Lower lobe of right lung (tissue), 2 donors: ENCODE results near the gene DKK2. TPM values are rescaled to one million over a fixed set of nuclear protein-coding genes. Genes with fewer than 3 reads are reported as not detected.

Experiments
- ATAC-seq, 2 donors: fragments of 200-7000 bp; cut with Tn5 transposase; one replicate each; pipeline ENCODE4 v1.9.1; 2020 to 2022; ENCODE audit warnings: mild to moderate bottlenecking in 2 of 2, moderate library complexity in 2 of 2
- DNase-seq: peaks from one replicate; pipeline ENCODE4 v3.0.0-alpha.2; 2020
- H3K27ac ChIP-seq: fragments of 200-600 bp; one replicate; pipeline ENCODE4 v1.8.0; 2022
- H3K27me3 ChIP-seq: fragments of 200-600 bp; one replicate; pipeline ENCODE4 v1.8.0; 2022; ENCODE audit warnings: low read depth
- H3K36me3 ChIP-seq: fragments of 200-600 bp; one replicate; pipeline ENCODE4 v1.8.0; 2022; ENCODE audit warnings: mild to moderate bottlenecking
- H3K4me1 ChIP-seq: fragments of 200-600 bp; one replicate; pipeline ENCODE4 v1.8.0; 2022
- H3K4me3 ChIP-seq: fragments of 200-600 bp; one replicate; pipeline ENCODE4 v1.8.0; 2022; ENCODE audit warnings: mild to moderate bottlenecking
- H3K9me3 ChIP-seq: fragments of 200-600 bp; one replicate; pipeline ENCODE4 v1.8.0; 2022
- intact Hi-C: fragments of 100-400 bp; cut with DNase I; formaldehyde crosslinking; loops from one replicate; pipeline ENCODE4 v1.11.0; 2022
- total RNA-seq: library from RNA; stranded (reverse); fragmentation: NEBNext Ultra II Directional; extraction: Animal tissue kit (Norgen Biotek cat#: 25700); gene quantifications from one replicate; pipeline ENCODE4 v1.2.1, GENCODE V29; 2021
- TF ChIP-seq, protein P1 (sequence below): fragments of 200-600 bp; IDR thresholded peaks from one replicate; pipeline ENCODE4 v1.8.0; 2022; ENCODE audit warnings: antibody characterized with exemption, mild to moderate bottlenecking
- donor health status: DM: no; HTN: yes; CAD: no; lungs with severe emphysema.

Gene DKK2
- total RNA-seq, 1 donor from 2014 or later = 11.9 TPM

DNA sequence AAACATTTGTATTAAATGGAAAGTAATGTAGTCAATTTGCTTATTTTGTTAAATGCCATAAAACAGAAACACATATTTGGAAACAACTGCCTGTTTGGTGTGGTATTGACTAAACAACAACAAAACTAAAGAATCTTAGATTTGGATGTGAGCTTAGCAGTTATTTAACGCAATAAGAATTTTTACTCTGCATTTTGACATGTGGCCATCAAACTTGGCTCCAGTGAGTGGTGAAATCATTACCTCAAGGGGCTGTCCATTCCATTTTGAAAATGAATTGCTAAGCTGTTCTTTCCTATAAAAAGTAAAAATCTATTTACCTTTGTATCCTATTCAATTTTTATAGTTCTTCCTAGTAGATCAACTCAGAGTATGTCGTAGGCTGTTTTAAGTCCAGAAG, 84.2 kb downstream of the DKK2 start:
- no peaks in the 10 kb centered on the region for H3K36me3 ChIP-seq
- TF ChIP-seq, protein P1, sequence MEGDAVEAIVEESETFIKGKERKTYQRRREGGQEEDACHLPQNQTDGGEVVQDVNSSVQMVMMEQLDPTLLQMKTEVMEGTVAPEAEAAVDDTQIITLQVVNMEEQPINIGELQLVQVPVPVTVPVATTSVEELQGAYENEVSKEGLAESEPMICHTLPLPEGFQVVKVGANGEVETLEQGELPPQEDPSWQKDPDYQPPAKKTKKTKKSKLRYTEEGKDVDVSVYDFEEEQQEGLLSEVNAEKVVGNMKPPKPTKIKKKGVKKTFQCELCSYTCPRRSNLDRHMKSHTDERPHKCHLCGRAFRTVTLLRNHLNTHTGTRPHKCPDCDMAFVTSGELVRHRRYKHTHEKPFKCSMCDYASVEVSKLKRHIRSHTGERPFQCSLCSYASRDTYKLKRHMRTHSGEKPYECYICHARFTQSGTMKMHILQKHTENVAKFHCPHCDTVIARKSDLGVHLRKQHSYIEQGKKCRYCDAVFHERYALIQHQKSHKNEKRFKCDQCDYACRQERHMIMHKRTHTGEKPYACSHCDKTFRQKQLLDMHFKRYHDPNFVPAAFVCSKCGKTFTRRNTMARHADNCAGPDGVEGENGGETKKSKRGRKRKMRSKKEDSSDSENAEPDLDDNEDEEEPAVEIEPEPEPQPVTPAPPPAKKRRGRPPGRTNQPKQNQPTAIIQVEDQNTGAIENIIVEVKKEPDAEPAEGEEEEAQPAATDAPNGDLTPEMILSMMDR = no peak
- no peak overlapping the region for H3K4me3 ChIP-seq
- H3K27ac ChIP-seq = no peak overlapping the region
- no peaks in the 10 kb centered on the region for H3K4me1 ChIP-seq
- no peaks in the 10 kb centered on the region for H3K9me3 ChIP-seq
- no peak for ATAC-seq
- no peaks in the 10 kb centered on the region for H3K27me3 ChIP-seq
- DNase-seq = no peak
- intact Hi-C loops = no loop called here

DNA sequence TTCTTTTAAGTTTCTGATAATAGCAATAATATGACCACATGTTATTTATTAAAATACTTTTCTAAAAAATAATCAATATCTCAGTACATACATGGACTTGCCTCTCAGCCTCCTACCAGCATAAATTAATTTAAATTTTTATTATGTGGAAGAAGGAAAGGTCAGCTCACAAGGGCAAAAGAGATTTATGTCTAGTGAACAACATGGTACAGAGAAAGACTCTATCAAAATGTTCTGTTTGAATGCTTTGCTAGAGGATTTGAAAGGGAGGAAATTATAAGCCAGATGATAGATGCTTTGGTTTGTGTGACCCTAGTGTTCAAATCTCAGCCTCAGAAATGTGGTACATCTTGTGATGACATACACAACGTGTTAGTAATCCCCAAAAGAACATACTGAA, 94.3 kb downstream of the DKK2 start:
- DNase-seq (no peak), ATAC-seq (no peak)
- no peak overlapping the region for H3K27ac ChIP-seq

DNA sequence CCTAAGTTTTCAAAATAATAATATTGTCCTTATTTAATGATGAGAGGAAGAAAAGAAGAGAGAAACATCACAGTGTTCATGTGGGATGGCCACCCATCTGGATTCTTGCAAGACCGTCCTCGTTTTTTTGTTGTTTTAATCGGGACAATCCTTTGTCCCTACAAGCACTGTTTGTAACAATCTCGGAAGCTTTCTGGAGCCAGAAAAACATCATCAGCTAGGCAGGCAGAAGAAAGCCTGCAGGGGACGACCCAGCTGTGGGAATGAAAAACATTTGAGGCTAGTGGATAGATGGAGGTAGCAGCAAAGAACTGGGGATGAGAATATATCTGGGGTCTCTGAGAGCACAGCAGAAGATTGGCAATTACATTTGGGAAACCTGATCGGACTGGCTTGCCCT, 105.6 kb downstream of the DKK2 start:
- intact Hi-C loops = no loop called here
- Histone ChIP-seq H3K4me1 (no peaks in the 10 kb centered on the region), H3K9me3 (no peaks in the 10 kb centered on the region), H3K27ac (no peak overlapping the region), H3K27me3 (no peaks in the 10 kb centered on the region), H3K36me3 (no peaks in the 10 kb centered on the region), H3K4me3 (no peak overlapping the region)
- TF ChIP-seq, protein P1 = no peak
- DNase-seq (no peak), ATAC-seq (no peak)

More for the DNA sequence above, 94.3 kb downstream of the DKK2 start:
- H3K27me3 ChIP-seq = no peaks in the 10 kb centered on the region
- no peaks in the 10 kb centered on the region for H3K9me3 ChIP-seq
- no peaks in the 10 kb centered on the region for H3K4me1 ChIP-seq
- H3K36me3 ChIP-seq = no peaks in the 10 kb centered on the region
- no peak overlapping the region for H3K4me3 ChIP-seq
- intact Hi-C loops = no loop called here
- TF ChIP-seq, protein P1 = no peak

DNA sequence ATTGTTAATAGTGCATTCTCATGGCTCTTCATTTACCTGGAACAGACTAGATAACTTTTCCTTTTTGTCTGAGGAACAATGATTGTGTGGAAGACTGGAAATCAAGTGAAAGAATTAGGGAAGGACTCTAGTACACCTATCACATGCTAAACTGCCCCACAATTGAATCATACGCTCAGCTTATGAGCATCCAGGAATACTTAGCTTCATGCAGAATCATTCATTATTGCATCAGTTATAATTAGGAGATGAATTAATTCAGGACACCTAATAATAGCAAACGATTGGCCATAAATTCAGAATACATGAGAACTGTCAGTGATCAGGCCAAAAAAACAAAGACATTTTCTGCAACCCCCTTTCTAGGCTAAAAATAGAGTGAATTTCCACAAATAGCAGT, 106.9 kb downstream of the DKK2 start:
- no peak for ATAC-seq
- Histone ChIP-seq H3K9me3 (no peaks in the 10 kb centered on the region), H3K36me3 (no peaks in the 10 kb centered on the region), H3K27ac (no peak overlapping the region), H3K4me3 (no peak overlapping the region), H3K27me3 (no peaks in the 10 kb centered on the region), H3K4me1 (no peaks in the 10 kb centered on the region)
- TF ChIP-seq, protein P1 = no peak
- no peak for DNase-seq
- intact Hi-C loops = no loop called here

DNA sequence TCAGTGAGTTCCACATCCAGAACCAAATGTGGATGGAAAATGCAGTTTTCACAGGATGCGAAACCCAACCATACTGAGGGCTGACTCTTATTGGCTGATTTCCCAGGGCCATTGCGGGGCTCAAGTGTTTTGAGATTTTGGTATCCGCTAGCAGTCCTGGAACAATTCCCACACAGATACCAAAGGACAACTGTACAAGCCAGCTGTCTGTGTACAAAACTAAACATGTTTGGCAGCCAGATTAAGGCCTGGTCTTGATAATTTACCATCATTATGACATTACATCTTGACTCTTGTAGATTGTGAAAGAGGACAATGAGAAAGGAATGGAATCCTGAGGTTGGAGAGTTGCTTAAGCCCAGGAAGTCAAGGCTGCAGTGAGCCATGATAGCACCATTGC, 121.9 kb downstream of the DKK2 start:
- ATAC-seq (no peak), DNase-seq (no peak)
- no peaks in the 10 kb centered on the region for H3K27me3 ChIP-seq
- H3K9me3 ChIP-seq = no peaks in the 10 kb centered on the region
- no peak overlapping the region for H3K27ac ChIP-seq
- no peak overlapping the region for H3K4me3 ChIP-seq
- no peaks in the 10 kb centered on the region for H3K4me1 ChIP-seq
- H3K36me3 ChIP-seq = no peaks in the 10 kb centered on the region
- TF ChIP-seq, protein P1 = no peak
- intact Hi-C loops = no loop called here
